PC-9 (cell line): ENCODE measurements around the gene MLYCD. TPM values are rescaled to one million over a fixed set of nuclear protein-coding genes. Genes with fewer than 3 reads are reported as not detected.

Experiments
- BruUV-seq: library from RNA; stranded (reverse); fragments of 400-500 nt; replicated peaks from 2 replicates; lab custom pipeline; 2021; lab: Mats Ljungman, UMichigan
- CTCF ChIA-PET: fragments of 300-600 bp; sonication (Branson Sonifier 250); formaldehyde crosslinking; loops from one replicate; lab custom pipeline; 2022; ENCODE audit warnings: antibody characterized with exemption; lab: Charles Lee
- POLR2A ChIA-PET: fragments of 300-600 bp; sonication (Branson Sonifier 250); formaldehyde crosslinking; loops from one replicate; lab custom pipeline; 2022; ENCODE audit warnings: antibody characterized with exemption; ENCODE audit not compliant: unreplicated experiment; lab: Charles Lee
- DNase-seq, 2 experiments: peaks; one replicate each; pipeline versions ENCODE4 v3.0.0 to v3.0.0-alpha.2; 2015 to 2022; ENCODE audit warnings: mixed read lengths in 1 of 2
- H2AFZ ChIP-seq: fragments of 200-600 bp; sonication (generic); 2 replicates; pipeline ENCODE4 v1.8.1; 2017; ENCODE audit warnings: antibody characterized with exemption
- H3F3A ChIP-seq: fragments of 200-600 bp; sonication (generic); 2 replicates; pipeline ENCODE4 v1.8.1; 2017; ENCODE audit warnings: antibody characterized with exemption, mild to moderate bottlenecking, low read depth; ENCODE audit not compliant: insufficient read depth
- H3K27ac ChIP-seq: fragments of 200-600 bp; sonication (generic); 2 replicates; pipeline ENCODE4 v1.6.1; 2016; ENCODE audit warnings: mixed run types
- H3K27me3 ChIP-seq: fragments of 200-600 bp; sonication (generic); 2 replicates; pipeline ENCODE4 v1.6.1; 2016; ENCODE audit warnings: low read depth, mixed run types; ENCODE audit not compliant: insufficient read depth
- H3K36me3 ChIP-seq: fragments of 200-600 bp; sonication (generic); 2 replicates; pipeline ENCODE4 v1.6.1; 2016; ENCODE audit warnings: low read depth, mixed run types
- H3K4me1 ChIP-seq: fragments of 200-600 bp; sonication (generic); replicated peaks from 2 replicates; pipeline ENCODE4 v1.6.1; 2016; ENCODE audit warnings: mixed run types; ENCODE audit not compliant: insufficient read depth
- H3K4me2 ChIP-seq: fragments of 200-600 bp; sonication (generic); 2 replicates; pipeline ENCODE4 v1.6.1; 2017; ENCODE audit warnings: mixed run types
- H3K4me3 ChIP-seq: fragments of 200-600 bp; sonication (generic); 2 replicates; pipeline ENCODE4 v1.6.1; 2016; ENCODE audit warnings: mixed run types
- H3K79me2 ChIP-seq: fragments of 200-600 bp; sonication (generic); 2 replicates; pipeline ENCODE4 v1.6.1; 2017; ENCODE audit warnings: low read depth, mixed run types
- H3K9me2 ChIP-seq: fragments of 200-600 bp; sonication (generic); 2 replicates; pipeline ENCODE4 v1.8.1; 2017; ENCODE audit warnings: mild to moderate bottlenecking; ENCODE audit not compliant: insufficient read depth
- H3K9me3 ChIP-seq: fragments of 200-600 bp; sonication (generic); 2 replicates; pipeline ENCODE4 v1.8.1; 2016; ENCODE audit warnings: low read depth; ENCODE audit not compliant: insufficient read depth
- H4K20me1 ChIP-seq: fragments of 200-600 bp; sonication (generic); 2 replicates; pipeline ENCODE4 v1.8.1; 2017; ENCODE audit not compliant: insufficient read depth
- CTCF ChIP-seq: fragments of 200-600 bp; sonication (generic); conservative IDR thresholded peaks from 2 replicates; pipeline ENCODE4 v1.6.1; 2017; ENCODE audit warnings: mixed run types, antibody characterized with exemption, mild to moderate bottlenecking, moderate library complexity
- EZH2 ChIP-seq: fragments of 200-600 bp; sonication (generic); IDR thresholded peaks from 2 replicates; pipeline ENCODE4 v1.8.0; 2017; ENCODE audit warnings: antibody characterized with exemption, low read depth
- intact Hi-C: fragments of 100-400 bp; cut with micrococcal nuclease; formaldehyde crosslinking; loops from one replicate; pipeline ENCODE4 v1.10.0; 2022; ENCODE audit not compliant: unreplicated experiment
- total RNA-seq: library from RNA; stranded (reverse); gene quantifications from 2 replicates; pipeline ENCODE4 v1.2.3, GENCODE V29; 2021

The MLYCD gene
- total RNA-seq, 1 experiment from 2014 or later, result 4.7 TPM

GRCh38 chr16:83929811-83930555 lies 31.1 kb downstream of the MLYCD start:
- H3K9me3 ChIP-seq, result no peaks in the 10 kb centered on the region
- no peak overlapping the region for H2AFZ ChIP-seq
- H4K20me1 ChIP-seq, result no peaks in the 10 kb centered on the region
- no peaks in the 10 kb centered on the region for H3K27me3 ChIP-seq
- H3K4me3 ChIP-seq, result no peak overlapping the region
- H3K9me2 ChIP-seq, result no peaks in the 10 kb centered on the region
- H3K4me1 ChIP-seq, result peaks cover 25% of the 10 kb centered on the region
- H3K27ac ChIP-seq, result no peak overlapping the region
- TF ChIP-seq EZH2 (no peak), CTCF (no peak)
- H3K4me2 ChIP-seq, result no peak overlapping the region
- intact Hi-C loops, result loop anchor here (10.0 kb wide), 1 partner anchor 245 kb away; no protein-coding TSS in a partner anchor
- CTCF ChIA-PET, result no interaction called here
- DNase-seq, result no peak
- H3K36me3 ChIP-seq, result no peaks in the 10 kb centered on the region
- POLR2A ChIA-PET, result no interaction called here
- no peaks in the 10 kb centered on the region for H3K79me2 ChIP-seq
- BruUV-seq, result no TSS peak
- peaks cover 22% of the 10 kb centered on the region for H3F3A ChIP-seq

GRCh38 chr16:83930730-83931500 lies 32.0 kb downstream of the MLYCD start:
- Histone ChIP-seq H3K36me3 (no peaks in the 10 kb centered on the region), H3K4me2 (no peak overlapping the region), H4K20me1 (no peaks in the 10 kb centered on the region), H3K27me3 (no peaks in the 10 kb centered on the region), H3K4me3 (no peak overlapping the region), H3K9me3 (no peaks in the 10 kb centered on the region), H2AFZ (no peak overlapping the region), H3K79me2 (no peaks in the 10 kb centered on the region), H3K27ac (no peak overlapping the region), H3K9me2 (no peaks in the 10 kb centered on the region), H3K4me1 (peaks cover 25% of the 10 kb centered on the region), H3F3A (peaks cover 22% of the 10 kb centered on the region)
- intact Hi-C loops, result no loop called here
- no peak for TF ChIP-seq EZH2
- no peak for TF ChIP-seq CTCF
- BruUV-seq, result no TSS peak
- ChIA-PET CTCF (interaction anchor here (0.6 kb wide), 1 partner anchor 13 kb away, joined by 3 read pairs; no protein-coding TSS in a partner anchor), POLR2A (no interaction called here)
- no peak for DNase-seq

GRCh38 chr16:83931556-83931955 lies 32.6 kb downstream of the MLYCD start:
- H4K20me1 ChIP-seq, result no peaks in the 10 kb centered on the region
- no peaks in the 10 kb centered on the region for H3K79me2 ChIP-seq
- intact Hi-C loops, result no loop called here
- no peak overlapping the region for H3K4me2 ChIP-seq
- no peaks in the 10 kb centered on the region for H3K9me3 ChIP-seq
- no TSS peak for BruUV-seq
- POLR2A ChIA-PET, result no interaction called here
- H3F3A ChIP-seq, result peaks cover 22% of the 10 kb centered on the region
- no peak for DNase-seq
- H3K27ac ChIP-seq, result no peak overlapping the region
- TF ChIP-seq CTCF, result no peak
- TF ChIP-seq EZH2, result no peak
- H3K4me3 ChIP-seq, result no peak overlapping the region
- peaks cover 22% of the 10 kb centered on the region for H3K4me1 ChIP-seq
- no peaks in the 10 kb centered on the region for H3K27me3 ChIP-seq
- no peaks in the 10 kb centered on the region for H3K9me2 ChIP-seq
- H3K36me3 ChIP-seq, result no peaks in the 10 kb centered on the region
- CTCF ChIA-PET, result interaction anchor here (0.6 kb wide), 1 partner anchor 12 kb away, joined by 3 read pairs; no protein-coding TSS in a partner anchor
- no peak overlapping the region for H2AFZ ChIP-seq
